Cerebellar cortex (tissue), 1 donor: ENCODE data around the gene SLX9.

Experiments used
- DNase-seq: peaks from one replicate; pipeline ENCODE4 v3.0.0-alpha.2; 2015; ENCODE audit warnings: low spot score

Gene SLX9

DNA sequence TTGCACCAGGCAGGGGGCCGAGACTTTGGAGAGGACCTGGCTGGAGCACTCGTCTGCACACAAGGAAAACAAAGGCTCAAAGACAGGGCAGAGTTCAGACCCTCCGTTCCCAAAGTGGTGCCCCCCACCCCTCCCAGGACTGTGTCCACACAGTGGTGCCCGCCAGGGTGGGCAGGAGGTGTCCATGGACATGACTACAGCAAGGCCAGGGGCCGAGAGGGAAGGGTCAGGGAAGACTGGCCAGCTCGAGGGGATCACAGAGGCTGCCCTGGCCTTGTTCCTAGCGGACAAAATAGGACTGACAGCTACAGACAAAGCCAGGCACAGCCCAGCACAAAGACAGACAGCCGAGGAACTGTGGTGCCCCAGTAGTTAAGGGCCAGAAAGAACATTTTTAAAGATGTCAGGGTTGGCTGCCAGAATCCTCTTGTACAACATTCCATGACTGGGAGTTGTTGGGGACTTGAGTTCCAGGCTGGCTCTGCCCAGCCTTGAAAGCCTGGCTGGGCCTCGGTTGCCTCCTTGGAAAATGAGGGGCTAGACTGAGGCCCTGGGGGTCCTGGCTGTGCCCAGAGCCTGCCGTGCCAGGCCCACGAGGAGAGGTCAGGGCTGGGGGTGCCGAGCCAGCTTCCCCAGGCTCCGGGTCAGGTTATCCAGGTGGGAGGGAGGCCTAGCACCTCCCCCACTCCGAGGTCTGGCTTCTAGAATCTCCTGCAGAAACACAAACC is 63.7 kb downstream of the SLX9 start:
- DNase-seq: no peak

DNA sequence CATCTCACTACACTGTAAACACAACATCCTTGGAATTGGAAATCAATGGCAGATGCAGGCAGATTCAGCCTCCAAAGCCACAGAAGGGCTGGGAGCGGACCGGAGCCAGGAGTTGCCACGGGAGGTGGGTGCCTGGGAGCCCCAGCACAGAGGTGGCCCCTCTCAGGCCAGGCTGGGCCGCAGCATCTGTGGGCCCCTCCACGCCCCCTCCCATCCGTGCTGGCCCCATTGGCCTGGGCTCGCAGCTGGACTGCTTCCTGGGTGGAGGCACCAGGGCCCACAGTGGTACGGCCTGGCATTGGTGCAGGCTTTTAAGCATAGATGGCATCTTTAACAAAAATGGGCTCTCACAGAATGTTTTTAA is 64.2 kb downstream of the SLX9 start:
- no peak for DNase-seq

DNA sequence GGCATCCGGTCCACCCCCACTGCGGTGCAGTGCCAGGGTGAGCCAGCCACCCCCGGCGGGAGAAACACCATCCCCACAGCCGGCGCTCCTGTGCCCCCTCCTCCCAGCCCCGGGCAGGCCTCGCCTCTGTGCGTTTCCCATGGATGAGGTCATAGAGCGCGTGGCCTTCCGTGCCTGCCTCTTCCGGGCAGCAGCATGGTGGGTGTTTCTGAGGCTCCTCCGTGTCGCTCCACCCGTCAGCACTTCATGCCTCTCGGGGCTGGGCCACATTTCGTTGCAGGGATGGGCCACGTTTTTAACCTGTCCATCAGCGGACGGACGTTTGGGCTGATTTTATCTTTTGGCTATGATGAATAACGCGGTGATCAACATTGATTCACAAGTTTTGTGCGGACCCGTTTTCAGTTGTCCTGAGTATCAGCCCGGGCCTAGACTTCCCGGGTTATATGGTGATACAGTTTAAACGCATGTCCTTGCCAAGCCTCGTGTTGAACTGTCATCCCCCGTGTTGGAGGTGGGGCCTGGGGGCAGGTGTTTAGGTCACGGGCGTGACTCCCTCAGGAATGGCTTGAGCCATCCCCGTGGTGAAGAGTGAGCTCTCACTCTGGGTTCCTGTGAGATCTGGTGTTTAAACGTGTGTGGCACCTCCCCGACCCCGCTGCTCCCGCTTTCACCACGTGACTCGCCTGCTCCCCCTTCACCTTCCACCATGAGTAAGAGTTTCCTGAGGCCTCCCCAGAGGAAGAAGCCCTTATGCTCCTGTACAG is 64.8 kb downstream of the SLX9 start:
- no peak for DNase-seq

DNA sequence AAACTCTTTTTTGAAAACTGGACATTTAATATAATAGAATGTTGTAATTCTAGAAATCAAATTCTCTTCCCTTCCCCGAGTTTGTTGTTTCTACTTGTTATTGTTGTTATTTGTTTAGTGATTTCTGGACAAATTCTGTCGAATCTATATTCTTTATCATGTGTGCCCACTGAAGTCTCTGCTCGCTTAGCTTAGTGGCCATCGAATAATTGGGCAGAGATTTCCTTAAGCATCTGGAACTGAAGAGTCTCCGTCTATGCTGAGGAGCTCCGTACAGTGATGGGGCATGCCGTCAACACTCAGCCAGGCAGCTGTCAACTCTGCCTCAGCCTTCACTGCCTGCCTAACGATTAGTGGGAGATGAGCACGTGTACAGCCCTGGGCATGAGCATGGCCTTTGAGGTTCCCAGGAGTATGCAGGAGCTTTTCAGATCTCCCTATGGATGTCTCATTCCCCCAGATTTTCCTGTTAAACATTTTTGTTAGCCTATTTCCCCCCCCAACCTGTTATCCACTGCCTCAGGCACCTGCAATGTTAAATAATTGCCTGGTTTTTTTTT is 66.8 kb downstream of the SLX9 start:
- no peak for DNase-seq

DNA sequence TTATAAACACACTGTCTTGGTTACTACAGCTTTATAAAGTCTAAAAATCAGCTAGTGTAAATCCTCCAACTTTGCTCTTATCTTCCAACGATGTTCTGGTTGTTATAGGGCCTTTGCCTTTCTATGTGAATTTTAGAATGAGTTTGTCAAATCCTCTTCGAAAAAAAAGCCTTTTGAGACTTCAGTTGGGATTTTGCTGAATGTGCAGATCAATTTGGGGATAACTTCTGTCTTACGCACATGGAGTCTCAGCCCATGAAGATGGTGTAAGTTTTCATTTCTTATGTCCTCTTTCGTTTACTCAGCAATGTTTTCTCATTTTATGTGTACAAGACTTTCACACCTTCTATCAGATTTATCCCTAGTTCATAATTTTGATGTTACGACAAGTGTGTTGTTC is 69.8 kb downstream of the SLX9 start:
- no peak for DNase-seq

DNA sequence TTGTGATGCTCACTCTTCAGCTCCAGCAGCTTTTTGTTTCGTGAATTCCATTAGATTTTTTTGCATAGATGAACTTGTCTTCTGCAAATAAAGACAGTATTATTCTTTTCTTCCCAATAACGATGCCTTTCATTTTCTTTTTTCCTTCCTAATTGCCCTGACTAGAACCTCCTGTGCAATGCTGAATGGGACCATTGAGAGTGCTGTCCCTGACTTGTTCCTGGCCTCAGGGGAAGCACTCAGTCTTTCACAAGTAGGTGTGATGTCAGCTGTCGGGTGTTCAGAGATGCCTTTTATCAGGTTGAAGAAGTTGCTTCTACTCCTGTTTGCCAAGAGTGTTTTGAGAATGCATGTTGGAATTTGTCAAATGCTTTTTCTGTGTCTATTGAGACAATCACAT is 70.3 kb downstream of the SLX9 start:
- no peak for DNase-seq

DNA sequence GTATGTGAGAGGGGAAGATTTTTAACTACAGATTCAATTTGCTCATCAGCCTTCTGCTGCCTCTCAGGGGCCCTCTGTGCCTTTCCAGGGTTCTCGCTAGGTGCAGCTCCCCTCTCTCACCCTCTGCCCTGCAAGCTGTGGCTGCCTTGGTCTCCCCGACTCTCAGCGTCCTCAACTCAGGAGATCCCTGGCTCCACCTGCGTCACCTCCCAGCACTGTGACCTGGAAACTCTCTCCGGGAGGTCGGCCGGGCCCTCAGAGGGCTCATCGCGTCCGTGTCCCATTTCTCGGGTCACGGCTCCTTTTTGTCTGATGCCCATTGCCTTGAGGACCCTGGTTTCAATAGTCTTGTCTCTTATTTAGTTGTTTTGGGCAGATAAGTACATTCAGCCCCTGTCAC is 71.0 kb downstream of the SLX9 start:
- no peak for DNase-seq

DNA sequence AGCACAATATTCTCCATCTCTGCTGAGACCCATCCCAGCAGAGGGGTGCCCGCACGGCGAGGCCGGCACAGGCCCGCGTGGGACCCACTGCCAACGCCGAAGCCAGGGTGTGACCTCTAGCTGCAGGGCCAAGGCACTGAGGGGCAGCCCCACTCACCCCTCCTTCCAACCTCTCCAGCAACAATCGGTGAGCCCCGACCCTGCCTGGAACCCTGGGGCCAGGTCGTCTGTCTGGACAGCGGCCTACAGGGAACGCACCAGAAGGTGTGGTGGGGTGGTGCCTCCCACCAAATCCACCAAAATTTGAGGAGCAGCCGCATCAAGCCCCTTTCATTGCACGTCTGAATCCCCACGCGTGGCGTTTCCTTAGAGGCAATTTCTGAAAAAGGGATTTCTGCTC is 71.6 kb downstream of the SLX9 start:
- no peak for DNase-seq

DNA sequence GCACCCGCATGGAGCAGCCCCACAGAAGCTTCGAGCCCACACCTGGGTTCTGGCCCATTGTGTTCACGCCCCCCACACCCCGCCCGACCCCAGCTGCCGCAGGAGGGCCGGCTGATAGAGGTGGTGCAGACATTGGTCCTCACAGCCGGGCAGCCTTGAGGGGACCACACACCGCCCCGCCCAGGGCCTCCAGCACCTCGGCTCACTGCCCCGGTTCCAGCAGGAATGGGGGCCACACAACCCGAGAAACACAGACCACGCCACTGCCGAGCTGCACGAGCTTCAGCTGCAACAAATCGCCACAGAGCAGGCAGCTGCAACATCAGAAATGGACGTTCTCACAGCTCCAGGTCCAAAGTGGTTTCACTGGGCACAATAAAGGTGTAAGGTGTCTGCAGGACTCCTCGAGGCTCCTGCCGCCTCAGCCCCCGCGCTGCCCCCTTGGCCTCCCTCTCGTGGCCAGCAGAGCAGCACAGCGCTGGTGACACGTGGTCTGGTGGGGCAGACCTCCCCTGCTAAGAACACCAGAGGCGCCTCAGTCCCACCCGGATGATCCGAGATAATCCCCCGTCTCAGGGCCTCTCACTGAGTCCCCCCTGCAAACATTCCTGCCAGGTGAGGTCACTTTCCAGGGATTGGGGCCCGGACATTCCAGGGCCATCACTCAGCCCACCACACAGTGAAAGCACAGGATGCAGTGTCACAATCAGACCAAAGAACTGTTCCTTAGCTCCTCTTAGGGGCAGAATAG is 72.3 kb downstream of the SLX9 start:
- peak; percentile 88 for DNase-seq

DNA sequence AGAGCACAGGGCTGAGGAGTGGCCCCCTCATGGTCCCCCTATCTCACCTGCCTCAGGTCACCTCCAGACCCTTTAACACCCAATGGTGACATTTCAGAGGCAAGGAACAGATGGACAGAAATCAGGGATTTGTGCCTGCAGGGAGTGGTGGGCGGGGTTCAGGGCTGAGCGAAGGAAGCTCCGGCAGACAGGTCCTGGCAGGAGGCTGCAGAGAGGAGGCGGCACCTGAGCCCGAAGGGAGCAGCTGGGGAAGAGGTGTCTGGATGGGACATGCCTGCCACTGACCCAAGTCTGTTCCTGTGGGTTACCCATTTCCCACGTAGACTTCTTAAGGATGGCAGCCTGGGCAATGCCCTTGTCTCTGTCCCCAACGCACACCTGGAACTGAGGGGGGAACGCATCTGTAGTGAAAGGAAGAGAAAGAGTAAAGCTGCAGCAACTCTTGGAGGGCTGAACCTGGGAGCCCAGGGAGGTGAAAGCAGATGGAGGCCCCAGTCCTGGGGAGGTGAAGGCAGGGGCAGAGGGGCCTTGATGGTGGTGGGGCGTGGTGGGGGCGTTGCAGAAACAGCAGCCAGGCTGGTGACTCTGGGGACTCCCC is 72.9 kb downstream of the SLX9 start:
- peak; percentile 56 for DNase-seq

DNA sequence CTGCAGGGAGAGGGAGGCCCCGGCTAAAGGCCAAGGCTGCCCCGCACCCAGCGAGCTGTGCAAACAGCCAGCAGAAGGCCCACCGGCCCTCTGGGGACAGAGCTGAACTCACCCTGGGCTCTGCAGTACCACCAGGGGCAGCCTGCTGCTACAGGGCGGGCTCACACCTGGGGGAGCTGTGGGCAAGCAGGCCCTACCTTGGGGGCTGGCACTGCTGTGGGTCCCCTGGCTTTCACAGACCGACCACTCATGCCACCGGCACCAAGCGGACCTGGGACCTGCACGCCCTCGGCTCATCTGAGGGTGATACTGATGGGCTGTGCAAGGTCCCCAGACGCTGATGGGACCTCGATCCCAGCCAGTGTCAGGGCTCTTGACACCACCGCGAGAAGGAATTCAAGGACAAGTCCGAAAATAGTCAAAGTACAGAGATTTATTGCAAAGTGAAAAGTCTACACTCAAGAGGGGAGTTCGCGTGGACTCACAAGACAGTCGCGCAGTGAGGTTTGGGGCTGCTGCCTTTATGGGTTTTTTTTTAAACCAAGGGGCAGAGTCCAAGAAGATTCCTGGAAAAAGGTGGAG is 73.5 kb downstream of the SLX9 start:
- DNase-seq: no peak

DNA sequence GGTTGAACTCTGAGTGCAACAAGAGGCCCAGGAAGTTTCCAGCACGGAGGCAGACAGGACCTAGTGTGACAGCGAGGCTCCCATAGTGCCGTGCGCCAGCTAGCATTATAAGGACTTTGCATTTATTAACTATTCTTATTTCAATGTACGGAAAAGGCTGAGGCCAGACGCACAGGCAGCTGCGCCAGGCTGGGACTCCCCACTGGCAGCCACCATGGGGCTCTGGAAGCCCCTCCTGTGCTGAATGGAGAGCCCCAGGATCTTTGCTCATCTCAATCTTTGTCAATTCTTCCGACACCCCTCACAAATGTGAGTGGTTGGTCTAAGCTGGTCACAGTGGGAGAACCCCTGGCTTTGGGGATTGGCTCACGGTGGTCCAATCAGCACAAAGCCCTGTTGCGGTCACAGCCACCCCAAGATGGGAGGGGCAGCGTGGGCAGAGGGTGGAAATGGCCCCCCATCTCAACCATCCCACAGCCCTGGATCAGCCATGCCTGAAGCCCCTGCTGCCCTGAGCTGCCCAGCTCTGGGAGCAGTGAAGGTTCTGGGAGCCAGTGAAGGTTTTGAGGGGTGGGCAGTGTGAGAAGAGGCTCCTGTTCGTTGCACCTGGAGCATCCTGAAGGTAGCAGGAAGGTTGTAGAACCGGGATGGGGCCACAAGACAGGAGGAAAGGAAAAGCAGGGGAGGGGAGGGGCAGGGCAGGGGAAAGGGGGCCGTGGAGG is 75.1 kb downstream of the SLX9 start:
- DNase-seq: no peak

DNA sequence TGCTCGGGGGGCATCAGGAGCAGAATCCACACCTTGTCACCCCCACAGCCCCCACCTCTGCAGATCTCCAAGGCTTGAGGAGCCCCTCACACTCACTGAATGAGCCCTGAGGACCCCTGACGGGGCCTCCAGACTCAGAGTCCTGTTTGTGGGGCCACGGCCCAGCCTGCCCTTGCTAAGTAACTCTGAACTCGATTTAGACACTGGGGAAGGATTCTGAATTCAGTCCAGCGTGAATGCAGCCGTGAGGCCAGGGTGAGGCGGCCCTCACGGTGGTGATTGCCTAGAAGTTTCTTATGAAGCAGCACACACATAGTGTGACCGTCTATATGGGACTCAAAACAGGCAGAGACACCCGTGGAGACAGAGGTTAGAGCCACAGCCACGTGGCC is 75.6 kb downstream of the SLX9 start:
- DNase-seq: no peak

DNA sequence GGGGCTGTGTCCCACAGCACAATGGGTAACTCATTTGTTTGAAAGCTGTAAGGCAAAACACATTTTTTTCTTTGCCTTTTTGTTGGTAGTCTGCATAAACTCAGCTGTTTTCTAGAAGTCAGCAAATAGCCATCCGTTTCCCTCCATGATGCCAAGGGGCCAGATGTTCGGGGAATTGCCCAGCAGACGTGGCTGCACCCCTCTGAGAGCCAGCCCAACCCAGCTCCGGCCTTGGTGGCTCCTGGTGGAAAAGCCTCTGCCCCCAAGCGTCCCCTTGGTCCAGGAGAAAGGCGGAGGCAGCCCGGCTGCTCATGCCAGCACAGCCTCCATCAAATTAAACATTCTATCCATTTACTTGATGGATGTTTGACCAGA is 76.2 kb downstream of the SLX9 start:
- DNase-seq: no peak

DNA sequence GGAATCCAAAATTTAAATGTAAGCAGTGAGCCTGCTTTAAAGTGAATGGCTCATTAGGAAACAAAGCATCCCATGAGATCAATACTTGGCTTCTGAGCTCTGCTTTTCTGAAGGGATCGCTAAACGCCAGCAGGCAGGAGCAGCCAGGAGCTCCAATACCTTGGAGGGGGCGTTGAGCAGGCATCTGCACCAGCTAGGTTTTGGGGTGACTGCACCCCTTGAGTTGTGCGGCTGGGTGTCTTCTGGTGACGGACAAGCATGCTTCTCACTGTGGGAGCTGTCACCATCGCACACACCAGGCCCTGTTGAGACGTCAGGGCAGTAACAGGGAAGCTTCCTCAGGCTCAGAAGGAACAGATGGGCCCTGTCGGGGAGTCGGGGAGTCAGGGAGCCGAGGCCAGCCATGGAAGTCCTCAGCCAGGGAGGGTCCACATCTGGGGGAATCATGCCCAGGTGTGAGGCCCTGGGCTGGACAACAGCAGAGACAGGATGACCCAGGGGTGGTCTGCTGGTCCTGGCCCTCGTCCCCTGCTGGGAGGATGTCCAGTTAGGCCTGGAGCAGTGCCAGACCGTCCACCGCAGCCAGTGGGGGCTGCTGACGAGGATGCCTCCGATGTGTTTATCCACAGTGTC is 76.7 kb downstream of the SLX9 start:
- peak; percentile 63 for DNase-seq

DNA sequence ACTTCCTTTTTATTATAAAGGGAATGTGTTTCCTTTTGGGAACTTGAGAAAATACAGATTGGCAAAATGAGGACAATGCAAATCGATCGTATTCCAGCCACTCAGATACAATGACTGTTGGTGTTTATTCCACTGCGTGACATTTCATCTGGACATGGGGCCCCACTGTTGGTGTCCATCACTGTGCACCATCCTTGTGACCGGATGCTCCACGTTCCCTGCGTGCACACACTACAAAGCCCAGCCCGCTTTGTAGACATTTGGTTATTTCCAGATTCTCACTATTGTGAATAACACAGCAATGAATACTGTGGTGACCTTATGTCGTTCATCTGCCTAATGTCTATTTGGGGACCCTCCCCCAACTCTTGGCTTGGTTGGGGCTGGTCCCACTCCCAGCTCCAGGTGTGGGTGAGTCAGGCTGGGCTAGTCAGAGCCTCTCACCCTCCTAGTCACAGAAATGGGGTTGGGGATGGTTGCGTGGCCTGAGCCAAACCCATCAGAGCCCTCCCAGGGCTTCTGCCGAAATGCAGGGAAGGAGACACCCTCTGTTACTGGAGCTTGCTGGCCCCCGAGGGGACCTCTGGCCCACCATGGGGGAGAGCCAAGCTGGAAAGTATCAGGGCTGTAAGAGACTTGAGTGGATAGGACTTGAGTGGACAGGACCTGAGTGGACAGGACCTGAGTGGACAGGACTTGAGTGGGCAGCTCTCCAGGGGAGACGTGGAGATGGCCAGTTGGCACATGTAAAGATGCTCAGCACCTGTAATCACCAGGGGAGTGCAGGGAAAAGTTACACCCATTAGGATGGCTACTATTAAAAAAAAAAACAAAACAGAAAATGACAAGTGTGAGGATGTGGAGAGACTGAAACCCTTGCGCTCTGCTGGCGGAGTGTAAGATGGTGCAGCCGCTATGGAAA is 77.5 kb downstream of the SLX9 start:
- no peak for DNase-seq

DNA sequence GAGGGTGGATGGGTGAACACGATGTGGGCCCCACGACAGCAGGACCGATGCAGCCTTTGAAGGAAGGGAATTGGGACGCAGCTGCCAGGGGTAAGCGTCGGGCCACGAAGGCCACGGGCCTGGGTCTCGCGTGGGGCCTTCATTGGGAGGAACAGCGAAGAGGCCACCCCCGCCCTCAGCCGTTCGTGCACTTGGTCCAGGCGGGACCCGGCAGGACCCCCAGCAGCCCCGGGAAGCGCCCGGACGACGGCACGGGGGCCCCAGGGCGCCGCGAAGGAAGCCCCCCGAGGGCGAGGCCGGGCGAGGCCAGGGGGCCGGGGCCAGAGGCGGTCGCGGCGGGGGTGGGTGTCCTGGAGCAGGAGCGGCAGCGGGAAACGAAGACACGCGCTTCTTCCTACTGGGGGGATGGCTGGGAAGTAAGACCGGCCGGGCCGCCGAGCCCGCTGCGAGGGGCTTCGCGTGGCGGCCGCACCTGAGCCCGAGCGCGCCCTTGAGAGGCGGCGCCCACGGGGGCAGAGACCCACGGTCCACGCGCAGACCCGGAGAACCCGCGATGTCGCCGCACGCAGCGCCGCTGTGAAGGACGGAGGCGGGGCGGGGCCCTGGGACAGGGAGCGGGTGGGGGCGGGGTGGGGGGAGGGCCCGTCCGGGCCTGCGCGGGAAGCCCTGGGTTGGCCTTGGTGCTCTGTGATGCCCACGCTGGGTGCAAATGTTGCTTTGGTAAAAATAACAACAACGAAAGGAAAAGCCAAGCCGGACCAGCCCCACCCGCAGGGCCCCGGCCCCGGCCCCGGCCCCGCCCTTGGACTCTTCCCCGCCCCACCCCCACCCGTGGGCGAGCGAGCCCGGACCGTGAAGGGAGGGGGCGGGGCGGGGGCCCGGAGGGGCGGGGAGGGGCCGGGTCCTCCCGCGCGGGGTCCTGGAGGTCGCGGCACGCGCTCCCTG is 78.6 kb downstream of the SLX9 start:
- DNase-seq: no peak

DNA sequence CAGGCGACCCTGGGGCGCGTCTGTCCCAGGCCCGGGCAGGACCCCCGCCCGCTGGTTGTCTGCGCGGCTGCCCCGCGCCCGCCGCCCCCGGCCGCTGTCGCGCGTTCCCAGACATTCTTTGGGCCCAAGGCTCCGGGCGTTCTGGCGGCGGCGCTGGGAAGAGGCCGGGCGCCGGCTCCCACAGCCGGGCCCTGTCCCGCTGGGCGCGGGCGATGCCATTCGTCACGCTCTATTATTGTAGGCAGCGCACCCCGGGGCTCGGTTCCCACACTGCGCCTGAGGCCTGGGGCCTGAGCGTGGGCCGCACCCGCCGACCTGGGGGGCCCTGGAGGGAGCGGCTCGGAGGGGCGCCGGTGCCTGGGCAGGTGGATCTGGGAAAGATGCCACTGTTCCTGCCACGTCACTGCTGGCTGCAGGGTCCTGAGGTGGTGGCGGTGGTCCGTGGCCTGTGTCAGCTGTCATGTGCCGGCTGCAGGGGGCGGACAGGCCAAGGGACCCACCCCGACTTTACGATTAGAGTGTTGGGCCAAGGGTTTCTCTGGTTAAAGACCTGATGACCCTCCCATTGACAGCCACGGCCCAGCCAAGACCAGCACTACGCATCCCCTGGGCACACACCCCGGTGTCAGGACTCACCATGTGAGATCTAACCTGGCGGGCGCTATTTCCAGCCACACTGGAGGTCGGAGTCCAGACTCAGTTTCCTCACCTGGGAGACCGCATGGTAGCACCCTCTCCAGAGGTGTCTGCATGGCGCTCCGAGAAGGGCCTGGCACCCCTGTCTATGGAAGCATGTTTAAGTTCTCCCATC is 79.5 kb downstream of the SLX9 start:
- DNase-seq: no peak
